Anterior cingulate cortex (tissue), 58 donors: ENCODE results near the gene ZNF581.

ENCODE experiments used
- DNase-seq, 58 donors: peaks; one replicate each; lab custom pipeline; 2025; lab: John Stamatoyannopoulos, UW

The ZNF581 gene

DNA sequence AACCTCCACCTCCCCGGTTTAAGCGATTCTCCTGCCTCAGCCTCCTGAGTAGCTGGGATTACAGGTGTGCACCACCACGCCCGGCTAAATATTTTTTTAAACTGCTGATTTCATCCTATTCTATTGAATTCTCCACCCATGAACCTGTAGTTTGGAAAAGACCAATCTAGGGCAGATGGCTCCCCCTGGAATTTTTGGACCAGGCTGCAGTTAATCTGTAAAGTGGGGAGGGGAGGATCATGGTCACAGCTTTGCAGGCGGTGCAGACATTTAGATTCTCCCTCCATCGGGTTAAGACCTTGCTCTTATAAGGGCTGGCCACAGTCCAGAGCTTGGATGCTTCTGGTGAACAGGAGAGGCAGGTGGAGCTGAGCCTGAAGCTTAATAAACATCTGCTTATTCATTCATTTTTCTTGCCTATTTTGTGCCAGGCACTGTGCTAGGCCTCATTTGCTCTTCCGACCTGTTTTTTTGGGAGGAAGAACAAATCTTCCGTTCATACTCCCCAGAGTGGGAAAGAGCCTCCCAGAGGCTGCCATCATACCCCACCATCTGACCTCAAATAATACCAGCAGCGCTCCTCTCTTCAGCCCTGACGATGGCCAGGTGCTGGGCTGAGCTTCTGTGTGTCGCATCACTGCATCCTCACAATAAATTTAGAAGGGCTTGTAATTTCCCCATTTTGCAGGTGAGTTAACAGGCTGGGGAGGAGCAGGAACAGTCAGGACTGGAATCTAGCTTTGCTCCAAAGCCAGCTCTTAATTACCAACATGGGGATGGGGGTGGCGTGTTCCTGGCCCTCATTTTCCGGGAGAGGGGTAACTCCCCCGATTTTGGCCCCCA is 3.7 kb downstream of the ZNF581 start:
- DNase-seq, result peak in 1 of 58 donors; percentile 15

DNA sequence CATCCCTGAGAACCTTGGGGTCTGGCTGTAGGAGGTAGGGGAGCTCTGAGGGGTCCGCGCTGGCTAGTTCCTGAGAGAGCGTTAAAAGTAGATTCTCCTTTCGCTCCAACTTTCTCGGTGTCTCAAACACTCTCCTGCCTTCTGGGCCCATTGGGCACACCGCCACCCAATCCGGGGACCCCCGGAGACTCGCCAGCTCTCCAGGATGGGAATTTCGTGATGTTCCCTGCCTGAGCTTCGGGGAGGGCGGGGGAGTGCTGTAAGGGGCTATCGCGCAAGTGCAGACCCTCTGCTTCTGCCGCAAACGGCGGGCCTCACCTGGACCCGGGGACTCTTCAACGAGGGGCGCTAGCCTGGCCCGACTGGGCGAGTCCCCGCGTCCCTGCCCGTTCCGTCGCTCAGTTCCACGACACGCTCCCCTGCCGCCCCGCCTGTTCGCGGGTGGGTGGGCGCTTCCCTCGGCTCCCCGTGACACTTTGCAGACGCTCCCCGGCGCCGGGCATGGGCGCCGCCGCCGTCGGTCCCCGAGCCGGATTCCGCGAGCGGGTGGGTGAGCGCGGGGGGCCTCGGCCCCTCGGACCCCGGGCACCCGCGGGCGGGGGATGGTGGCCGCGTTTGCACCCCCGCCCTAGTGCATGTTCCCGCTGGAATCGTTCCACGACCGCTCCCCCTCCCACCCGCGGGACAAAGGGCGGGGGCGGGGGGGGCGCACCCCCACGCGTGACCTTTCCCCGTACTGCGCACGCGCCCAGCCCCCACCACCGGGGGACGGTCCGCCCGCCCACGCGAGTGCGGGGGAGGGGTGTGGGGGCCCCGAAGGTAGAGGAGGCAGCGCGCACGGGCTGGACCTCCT is 4.5 kb downstream of the ZNF581 start, which contains the start of gene CCDC106:
CCDC106 (plus strand) TSS at position 481 of the 853 bp plus-strand sequence. CDS start 835 bp downstream, outside the sequence.
- DNase-seq, result peak in 56 of 58 donors; percentile 47 to 89 (median 72)

DNA sequence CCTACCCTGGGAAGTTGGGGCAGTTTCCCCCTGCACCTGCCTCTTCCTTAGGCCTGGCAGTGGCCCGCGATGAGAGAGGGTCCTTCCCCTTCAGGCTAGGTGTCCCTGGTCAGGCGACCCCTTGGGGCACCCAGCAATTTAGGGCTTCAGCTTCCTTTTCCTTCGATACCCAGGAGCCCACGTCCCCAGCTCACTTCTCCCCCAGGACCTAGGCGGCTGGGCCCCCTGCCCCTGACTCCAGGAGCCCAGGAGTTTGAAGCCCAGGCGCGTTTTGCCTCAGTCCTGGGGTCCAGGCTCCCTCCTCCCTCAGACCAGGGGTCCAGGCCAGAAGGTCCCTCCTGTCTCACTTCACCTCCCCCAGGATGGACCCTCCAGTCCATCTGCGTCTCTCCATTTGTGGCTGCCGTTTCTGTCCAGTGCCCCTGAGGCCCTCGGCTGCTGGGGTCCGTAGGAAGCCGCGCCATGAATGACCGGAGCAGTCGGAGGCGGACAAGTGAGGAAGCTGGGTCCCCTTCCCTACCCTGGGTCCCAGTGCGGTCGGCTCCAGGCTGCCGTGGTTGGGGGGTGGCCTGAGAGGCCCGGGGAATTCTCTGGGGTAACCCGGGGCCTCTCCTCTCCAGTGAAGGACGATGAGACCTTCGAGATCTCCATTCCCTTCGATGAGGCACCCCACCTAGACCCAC is 5.3 kb downstream of the ZNF581 start:
- DNase-seq, result peak in 1 of 58 donors; percentile 41

DNA sequence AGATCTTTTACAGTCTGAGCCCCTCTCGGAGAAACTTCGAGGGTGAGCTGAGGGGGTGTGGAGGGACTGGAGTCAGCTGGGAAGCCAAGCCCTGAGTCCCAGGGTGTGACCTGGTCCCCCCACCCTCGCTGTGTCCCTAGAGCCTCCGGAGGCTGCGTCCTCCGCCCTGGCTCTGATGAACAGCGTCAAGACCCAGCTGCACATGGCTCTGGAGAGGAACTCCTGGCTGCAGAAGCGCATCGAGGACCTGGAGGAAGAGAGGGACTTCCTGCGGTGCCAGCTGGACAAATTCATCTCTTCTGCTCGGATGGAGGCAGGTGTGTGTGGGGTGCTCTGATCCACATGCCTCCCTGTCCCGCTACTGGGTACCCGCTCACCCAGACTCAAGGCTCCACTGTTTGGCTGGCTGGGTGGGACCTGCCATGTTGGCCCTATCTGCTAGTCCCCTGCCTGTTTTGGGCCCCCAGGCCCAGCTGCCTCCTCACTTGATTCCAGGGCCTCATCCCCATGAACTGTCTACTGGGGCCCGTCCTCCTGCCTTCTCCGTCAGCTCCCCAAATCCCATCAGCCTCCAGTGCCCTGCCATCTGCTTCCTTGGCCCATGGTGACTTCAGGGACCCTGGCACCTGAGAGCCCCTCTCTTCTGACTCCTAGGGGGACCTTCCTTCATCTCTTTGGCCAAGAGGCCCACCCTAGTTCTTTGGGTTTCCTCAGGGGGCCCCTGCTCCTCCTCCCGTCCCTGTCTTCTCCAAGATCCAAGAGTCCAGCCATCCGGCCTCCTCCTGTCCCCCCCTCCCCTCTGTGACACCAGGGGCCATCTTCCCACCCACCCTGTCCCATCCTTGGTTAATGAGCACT is 6.0 kb downstream of the ZNF581 start:
- no peak for DNase-seq

DNA sequence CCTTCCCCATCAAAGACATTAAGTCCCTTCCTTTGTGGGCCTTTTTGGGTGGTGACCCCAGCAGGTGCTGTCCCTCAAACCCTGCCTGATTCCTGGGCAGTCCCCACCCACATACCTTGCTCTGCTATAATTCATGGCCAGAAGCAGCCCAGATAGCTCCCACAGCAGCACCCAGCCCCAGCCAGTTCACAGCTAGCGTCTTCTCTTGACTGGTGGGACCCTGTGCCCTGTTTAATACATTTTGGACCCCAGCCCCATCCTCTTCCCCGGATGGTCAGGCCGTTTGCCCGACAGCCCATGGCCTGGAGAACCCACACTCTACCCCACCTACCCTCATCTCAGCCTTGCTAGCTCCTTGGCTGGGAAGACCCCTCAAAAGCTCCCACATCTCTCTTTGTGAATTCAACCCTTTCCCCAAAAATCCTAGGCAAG is 6.7 kb downstream of the ZNF581 start:
- DNase-seq, result no peak

DNA sequence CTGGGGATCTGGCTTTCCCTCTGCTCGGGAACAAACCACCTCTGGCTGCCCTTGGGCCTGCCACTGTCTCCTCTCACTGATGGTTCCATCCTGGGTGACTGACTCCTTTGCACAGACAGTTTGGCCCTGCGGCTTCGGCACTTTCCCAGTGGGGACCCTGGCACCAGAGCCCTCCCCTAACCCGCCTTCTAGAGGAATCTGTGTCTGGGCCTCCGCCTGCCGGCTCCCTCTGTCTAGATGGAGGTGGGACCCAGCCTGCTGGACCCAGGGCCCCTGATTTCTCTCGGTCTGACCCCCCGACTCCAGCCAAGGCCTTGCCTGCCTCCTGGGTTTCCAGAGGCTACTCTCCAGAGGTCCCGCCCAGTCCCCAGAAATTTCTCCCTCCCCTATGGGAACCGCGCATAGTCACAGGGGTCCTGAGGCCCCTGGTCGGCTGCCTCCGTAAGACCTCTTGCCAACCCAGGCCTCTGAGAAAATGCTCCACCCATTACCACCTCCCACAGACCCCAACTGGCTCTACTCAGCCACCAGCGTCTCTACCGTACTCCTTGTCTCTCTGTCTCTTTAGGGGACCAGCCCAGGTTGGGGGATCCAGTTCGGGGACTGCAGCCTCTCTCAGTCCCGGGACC is 7.3 kb downstream of the ZNF581 start:
- no peak for DNase-seq

DNA sequence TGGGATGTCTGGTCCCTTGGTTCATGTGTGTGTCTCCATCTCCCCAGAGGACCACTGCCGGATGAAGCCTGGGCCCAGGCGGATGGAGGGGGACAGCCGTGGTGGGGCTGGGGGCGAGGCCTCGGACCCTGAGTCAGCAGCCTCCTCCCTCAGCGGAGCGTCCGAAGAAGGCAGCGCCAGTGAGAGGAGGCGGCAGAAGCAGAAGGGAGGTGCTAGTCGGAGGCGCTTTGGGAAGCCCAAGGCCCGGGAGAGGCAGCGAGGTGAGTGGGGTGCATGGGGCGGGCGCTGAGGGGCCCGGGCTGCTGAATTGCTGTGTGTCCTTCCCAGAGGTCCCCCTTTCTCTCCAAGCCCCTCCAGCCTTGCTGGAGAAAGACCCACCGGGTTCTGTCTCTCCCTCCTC is 7.8 kb downstream of the ZNF581 start:
- DNase-seq, result no peak

DNA sequence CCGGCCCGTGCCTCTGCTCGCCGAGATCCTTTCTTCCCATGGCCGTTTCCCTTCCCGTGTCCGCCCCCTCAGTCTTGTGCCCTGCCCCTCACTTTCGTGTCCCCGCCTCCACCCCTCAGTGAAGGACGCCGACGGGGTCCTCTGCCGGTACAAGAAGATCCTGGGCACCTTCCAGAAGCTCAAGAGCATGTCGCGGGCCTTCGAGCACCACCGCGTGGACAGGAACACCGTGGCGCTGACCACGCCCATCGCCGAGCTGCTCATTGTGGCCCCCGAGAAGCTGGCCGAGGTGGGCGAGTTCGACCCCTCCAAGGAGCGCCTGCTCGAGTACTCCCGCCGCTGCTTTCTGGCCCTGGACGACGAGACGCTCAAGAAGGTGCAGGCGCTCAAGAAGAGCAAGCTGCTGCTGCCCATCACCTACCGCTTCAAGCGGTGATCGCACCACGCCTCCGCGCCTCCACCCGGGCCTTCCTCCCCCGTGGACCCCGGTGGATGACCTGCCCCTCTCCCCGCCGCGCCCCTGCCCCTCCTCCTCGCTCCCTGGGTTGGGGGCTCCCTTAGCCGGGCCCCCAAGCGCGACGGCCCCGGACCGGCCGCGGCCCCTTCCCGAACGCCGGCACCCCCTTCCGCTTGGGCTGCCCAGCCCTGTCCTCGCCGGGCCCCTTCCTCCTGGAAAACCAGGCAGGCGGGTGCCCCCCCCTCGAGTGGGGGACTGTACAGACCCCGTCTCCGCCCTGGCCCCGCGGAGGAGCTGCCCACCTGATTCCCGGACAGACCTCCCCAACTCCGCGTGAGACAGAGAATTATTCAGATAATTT is 9.1 kb downstream of the ZNF581 start:
- peak in 1 of 58 donors; percentile 21 for DNase-seq

DNA sequence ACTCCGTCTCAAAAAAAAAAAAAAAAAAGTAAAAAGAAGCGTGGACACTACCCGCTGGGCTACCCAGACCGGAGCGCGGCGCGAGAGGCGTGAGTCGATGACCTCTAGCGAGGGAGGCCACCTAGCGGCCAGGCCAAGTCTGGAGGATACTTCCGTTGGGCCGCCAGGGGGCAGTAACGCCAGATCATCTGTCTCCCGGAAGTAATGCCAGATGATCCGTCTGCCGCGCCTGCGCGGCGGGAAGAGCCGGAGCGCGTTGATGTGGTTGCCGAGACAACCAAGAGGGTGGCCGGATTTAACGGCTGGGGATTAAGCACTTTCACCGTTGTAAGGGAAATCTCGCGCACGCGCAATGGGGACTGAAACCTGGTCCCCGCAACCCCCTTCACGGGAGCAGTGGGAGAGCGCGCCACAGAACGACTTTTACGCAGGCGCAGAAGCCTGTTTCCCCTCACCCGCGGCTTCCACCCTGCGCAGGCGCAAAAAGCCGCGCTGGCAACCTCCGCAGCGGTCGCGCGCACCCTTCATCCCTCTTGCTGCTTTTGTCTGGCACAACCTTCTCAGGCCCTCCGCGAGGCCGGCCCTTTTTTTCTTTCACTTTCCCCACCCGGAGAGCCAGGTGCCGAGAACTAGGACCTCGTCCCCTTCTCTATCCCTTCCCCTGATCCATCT is 10.3 kb downstream of the ZNF581 start:
- peak; percentile 86 to 100 (median 97) for DNase-seq

DNA sequence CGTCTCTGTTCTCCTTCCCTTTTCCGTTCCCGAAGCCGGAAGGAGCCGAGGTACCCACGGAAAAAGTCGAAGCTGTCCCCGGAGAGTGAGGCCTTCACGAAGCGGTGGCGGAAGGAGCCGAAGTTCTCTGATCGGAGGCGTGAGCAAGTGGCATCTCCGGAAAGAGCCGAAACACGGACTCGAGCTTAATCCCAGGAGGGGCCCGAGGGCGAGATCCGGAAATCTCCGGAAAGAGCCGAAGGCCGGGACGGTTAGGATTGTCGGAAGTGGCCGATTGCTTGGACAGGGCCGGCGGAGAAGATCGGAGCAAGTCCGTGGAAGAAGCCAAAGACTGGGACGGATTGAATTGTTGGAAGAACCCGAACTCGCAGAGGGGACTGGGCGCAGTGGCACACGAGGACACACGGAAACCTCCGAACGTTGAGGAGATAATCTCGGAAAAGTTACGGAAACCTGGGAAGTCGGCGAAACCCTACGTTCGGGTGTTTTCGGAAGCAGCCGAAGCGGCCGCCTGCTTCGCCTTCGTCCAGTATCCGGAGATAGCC is 10.9 kb downstream of the ZNF581 start:
- DNase-seq, result peak; percentile 88 to 99 (median 97)

DNA sequence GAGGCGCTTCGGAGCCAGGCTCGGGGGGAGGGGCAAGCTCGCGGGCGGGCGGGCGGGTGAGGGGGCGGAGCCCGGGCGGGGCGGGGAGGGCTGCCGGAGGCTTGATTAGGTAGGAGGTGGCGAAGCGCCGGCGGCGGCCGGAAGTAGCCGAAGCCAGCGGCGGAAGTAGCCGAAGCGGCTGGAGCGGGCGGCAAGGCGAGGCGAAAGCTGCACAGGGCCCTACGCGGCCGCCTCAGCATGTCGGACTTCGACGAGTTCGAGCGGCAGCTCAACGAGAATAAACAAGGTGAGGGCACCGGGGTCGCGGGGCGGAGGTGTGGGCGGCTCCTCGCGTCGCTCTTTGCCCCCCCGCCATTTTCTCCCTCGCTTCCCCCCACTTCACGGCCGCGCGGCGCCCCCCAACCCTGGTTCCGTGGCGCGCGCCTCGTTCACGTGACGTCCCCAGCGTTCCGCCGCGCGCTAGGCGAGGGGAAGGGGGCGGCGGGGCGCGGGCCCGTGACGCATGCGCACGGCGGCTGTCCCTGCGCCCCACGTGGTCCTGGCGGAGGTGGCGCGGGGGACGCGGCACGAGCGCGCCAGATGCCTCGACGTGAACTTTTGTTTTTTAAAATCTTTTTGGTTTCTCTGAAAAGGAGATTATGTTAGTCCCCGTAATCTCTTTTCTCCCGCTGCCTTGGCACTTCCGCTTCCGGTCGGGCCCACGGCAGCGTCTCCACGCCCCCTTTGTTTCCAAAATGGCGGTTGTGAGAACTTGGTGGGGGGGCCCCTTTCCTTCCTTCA is 11.6 kb downstream of the ZNF581 start, which contains the start of gene U2AF2:
U2AF2 (plus strand) TSS at position 168 of the 780 bp plus-strand sequence; CDS start at position 238, 70 bp downstream.
- peak in 55 of 58 donors; percentile 52 to 98 (median 95) for DNase-seq

DNA sequence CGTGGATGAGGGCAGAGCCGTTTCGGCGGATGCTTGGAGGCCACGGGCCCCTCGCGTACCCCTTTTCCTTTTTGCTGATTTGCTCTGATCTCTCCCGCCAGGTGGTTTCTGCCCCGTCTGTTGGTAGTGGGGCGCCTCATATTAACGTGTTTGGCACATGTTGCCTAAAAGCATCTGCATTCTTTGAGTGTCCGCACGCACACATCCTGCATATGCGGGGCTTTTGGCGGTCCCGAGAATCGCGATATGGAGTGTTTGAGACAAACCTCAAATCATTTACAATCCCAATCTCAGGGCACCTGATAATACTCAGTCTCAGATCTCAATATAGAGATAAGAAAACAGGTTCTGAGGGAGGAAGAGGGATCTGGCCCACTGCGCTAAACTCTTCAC is 12.2 kb downstream of the ZNF581 start:
- DNase-seq, result no peak

DNA sequence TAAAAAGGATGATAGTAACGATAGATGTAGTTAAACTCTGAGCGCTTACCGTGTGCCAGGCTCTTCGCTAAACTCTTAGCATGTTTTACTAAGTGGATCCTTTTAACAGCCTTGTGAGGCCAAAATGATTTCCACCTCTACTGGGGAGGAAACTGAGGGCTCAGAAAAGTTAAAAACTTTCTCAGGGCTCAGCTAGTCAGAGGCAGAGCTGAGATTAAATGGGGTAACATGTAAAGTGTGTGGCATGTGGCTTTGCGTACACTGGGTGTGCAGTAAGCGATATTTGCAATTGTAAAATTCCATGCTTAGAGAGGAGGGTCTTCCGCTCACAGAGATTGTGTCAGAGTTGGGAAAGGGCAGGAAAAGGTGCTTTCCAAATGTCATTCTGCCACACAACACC is 13.1 kb downstream of the ZNF581 start:
- no peak for DNase-seq

DNA sequence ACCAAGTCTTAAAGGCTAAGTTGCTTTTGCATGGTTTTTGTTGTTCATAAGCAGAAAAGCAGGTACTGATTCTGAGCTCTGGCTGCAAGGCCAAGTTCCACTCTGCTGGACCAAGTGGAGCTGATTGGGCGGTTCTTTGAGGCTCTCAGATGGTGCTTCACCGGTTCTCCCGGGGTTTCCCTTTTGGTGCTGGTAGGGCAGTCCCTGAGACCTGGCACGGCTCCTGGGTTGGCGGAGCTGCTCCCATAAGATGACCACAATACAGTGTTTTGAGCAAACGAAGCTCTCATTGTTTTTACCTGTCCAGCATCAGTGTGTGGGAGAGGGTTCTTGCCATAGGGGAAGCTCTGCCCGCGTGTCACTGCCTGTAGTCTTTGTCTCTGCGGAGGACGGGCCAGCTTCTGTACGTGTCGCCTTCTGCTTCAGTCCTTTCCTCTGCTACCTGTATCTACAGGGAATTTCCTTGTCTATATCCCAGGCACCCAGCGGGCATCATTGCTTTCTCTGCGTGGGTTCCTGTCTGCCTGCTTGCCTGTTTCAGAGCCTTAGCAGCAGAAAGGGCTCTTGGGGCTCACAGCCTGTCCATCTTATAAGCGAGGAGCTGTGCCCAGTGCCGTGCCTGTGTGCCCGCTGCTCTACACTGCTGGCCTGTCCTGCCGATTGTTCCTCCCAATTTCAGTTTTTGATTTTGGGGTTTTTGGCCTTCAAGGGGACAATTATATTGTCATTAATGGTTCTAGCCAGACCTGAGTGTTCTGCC is 13.7 kb downstream of the ZNF581 start:
- DNase-seq, result no peak

DNA sequence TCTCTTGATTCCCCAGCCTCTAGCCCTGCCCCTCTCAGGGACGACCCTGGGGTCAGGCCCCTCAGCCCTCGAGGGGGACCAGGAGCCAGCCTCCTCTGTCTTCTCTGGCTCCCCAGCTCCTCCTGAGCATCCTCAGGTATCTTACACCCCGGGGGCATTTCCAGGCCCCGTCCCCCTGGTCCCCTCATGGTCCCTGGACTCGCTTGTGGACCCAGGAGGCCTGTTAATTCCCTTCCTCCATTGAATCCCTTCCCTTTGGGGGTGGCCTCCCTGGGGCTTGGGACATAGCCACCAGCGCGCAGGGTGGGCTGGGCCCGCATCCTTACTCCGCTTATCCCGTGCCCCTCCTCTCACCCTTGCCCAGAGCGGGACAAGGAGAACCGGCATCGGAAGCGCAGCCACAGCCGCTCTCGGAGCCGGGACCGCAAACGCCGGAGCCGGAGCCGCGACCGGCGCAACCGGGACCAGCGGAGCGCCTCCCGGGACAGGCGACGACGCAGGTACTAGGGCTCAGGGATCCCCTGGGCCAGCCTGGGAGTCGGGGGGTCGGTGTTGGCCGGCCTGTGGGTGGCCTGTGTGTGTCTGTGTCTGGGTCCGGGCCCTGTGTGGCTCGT is 15.5 kb downstream of the ZNF581 start:
- DNase-seq, result no peak
